Calu3 (cell line): ENCODE results near the gene UBR7. TPM values are rescaled to one million over a fixed set of nuclear protein-coding genes. Genes with fewer than 3 reads are reported as not detected.
A peak's percentile ranks its signal among the peaks of the same experiment; 100 is the strongest.

Experiments
- BruUV-seq: library from RNA; stranded (reverse); fragments of 400-500 nt; replicated peaks from 2 replicates; lab custom pipeline; 2021; lab: Mats Ljungman, UMichigan
- CTCF ChIA-PET: fragments of 300-600 bp; sonication (Branson Sonifier 250); formaldehyde crosslinking; loops from one replicate; lab custom pipeline; 2022; ENCODE audit warnings: antibody characterized with exemption; lab: Charles Lee
- DNase-seq: peaks from one replicate; pipeline ENCODE4 v3.0.0; 2022
- H3K27ac Mint-ChIP-seq: one replicate; pipeline ENCODE4 v1.8.0; 2022; ENCODE audit warnings: mixed read lengths; ENCODE audit not compliant: unreplicated experiment
- H3K27me3 Mint-ChIP-seq: one replicate; pipeline ENCODE4 v1.8.0; 2022; ENCODE audit warnings: mixed read lengths; ENCODE audit not compliant: unreplicated experiment
- H3K36me3 Mint-ChIP-seq: one replicate; pipeline ENCODE4 v1.8.0; 2022; ENCODE audit warnings: mild to moderate bottlenecking, moderate library complexity, mixed read lengths; ENCODE audit not compliant: insufficient read depth, unreplicated experiment
- H3K4me1 Mint-ChIP-seq: one replicate; pipeline ENCODE4 v1.8.0; 2022; ENCODE audit warnings: mild to moderate bottlenecking, low read depth, mixed read lengths; ENCODE audit not compliant: unreplicated experiment
- H3K4me3 Mint-ChIP-seq: one replicate; pipeline ENCODE4 v1.8.0; 2022; ENCODE audit warnings: mild to moderate bottlenecking, low read depth, moderate library complexity, mixed read lengths; ENCODE audit not compliant: unreplicated experiment
- H3K9me3 Mint-ChIP-seq: one replicate; pipeline ENCODE4 v1.8.0; 2022; ENCODE audit warnings: low read depth, mixed read lengths; ENCODE audit not compliant: unreplicated experiment
- CTCF ChIP-seq: fragments of 200-600 bp; IDR thresholded peaks from one replicate; pipeline ENCODE4 v1.8.0; 2022; ENCODE audit warnings: antibody characterized with exemption; ENCODE audit not compliant: unreplicated experiment
- intact Hi-C: fragments of 100-400 bp; cut with micrococcal nuclease; formaldehyde crosslinking; loops from one replicate; pipeline ENCODE4 v1.10.0; 2022; ENCODE audit not compliant: unreplicated experiment
- total RNA-seq: library from RNA; stranded (reverse); gene quantifications from 2 replicates; pipeline ENCODE4 v1.2.3, GENCODE V29; 2022

UBR7 gene
- total RNA-seq, 1 experiment from 2014 or later = 20.3 TPM

DNA sequence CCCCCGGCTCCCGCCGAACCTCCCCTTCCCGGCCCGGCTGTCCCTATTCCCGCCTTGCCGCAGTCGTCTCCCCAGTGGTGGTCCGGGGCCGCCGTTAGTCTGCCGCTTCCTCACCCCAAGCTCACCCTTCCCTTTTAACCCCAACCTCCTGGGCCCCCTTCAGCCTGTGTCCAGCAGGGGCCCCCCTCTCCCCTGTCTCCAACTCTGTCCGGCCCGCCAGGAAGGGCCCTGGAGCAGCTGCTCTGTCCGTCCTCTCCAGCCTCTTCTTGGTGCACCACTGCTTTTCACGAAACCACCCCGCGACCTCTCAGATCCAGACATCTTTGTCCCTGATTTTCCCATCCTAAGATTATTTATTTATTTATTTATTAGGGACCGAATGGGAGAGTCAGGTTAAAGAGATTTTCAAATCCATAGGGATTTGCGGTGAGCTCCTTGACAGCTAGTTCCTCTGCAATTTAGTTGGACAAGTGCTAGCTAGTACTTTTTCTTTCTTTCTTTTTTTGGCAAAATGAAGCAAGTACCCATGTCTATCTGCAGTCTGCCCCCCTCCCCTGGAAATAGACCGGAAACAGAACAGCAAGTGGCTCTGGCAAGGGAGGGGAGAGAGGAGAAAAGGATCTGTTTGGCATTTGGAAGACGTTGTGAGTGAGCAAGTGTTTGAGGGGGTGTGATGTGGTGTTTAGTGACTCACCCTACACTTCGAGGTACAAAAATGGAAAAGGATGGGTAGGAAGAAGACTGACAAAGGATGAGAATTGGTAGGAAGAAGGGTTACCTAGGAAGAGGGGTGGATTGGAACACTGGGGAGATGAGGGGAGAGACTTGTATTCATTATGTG is 632 bp downstream of the UBR7 start:
- H3K9me3 Mint-ChIP-seq = no peaks in the 10 kb centered on the region
- H3K27ac Mint-ChIP-seq = peak overlapping the region; percentile 90
- H3K4me3 Mint-ChIP-seq = peak overlapping the region; percentile 95
- peaks cover 32% of the 10 kb centered on the region for H3K36me3 Mint-ChIP-seq
- TSS peak; percentile 48 for BruUV-seq
- CTCF ChIA-PET = interaction anchor here (0.5 to 2.2 kb wide), 11 partner anchors 11 to 413 kb away, joined by 3 to 11 read pairs (median 4); partner anchors contain the start of genes GOLGA5, LYSET and MOAP1
- H3K27me3 Mint-ChIP-seq = no peaks in the 10 kb centered on the region
- intact Hi-C loops = loop anchor here (5.0 kb wide), 2 partner anchors 95 to 335 kb away; no protein-coding TSS in a partner anchor
- peak; percentile 69 for DNase-seq
- peaks cover 8% of the 10 kb centered on the region for H3K4me1 Mint-ChIP-seq
- peak; percentile 38 for TF ChIP-seq CTCF

- Mint-ChIP-seq H3K27me3 (no peaks in the 10 kb centered on the region), H3K27ac (no peak overlapping the region), H3K9me3 (no peaks in the 10 kb centered on the region), H3K36me3 (peaks cover 13% of the 10 kb centered on the region), H3K4me1 (peaks cover 8% of the 10 kb centered on the region), H3K4me3 (no peak overlapping the region)
- no peak for TF ChIP-seq CTCF
- no peak for DNase-seq
- BruUV-seq = no TSS peak
- intact Hi-C loops = no loop called here
- CTCF ChIA-PET = no interaction called here
Observed at GRCh38 chr14:93212432-93212831, 5.4 kb downstream of the UBR7 start.

- H3K4me1 Mint-ChIP-seq = no peaks in the 10 kb centered on the region
- no peak for TF ChIP-seq CTCF
- no peak overlapping the region for H3K4me3 Mint-ChIP-seq
- DNase-seq = no peak
- no TSS peak for BruUV-seq
- intact Hi-C loops = no loop called here
- no peaks in the 10 kb centered on the region for H3K27me3 Mint-ChIP-seq
- H3K36me3 Mint-ChIP-seq = peaks cover 10% of the 10 kb centered on the region
- no peaks in the 10 kb centered on the region for H3K9me3 Mint-ChIP-seq
- no peak overlapping the region for H3K27ac Mint-ChIP-seq
- CTCF ChIA-PET = no interaction called here
Observed at GRCh38 chr14:93214598-93214997, 7.5 kb downstream of the UBR7 start.

- peak; percentile 50 for DNase-seq
- no peaks in the 10 kb centered on the region for H3K27me3 Mint-ChIP-seq
- peak; percentile 32 for TF ChIP-seq CTCF
- intact Hi-C loops = no loop called here
- H3K36me3 Mint-ChIP-seq = peaks cover 12% of the 10 kb centered on the region
- H3K9me3 Mint-ChIP-seq = no peaks in the 10 kb centered on the region
- no peak overlapping the region for H3K27ac Mint-ChIP-seq
- H3K4me1 Mint-ChIP-seq = no peaks in the 10 kb centered on the region
- CTCF ChIA-PET = interaction anchor here (0.7 to 1.3 kb wide), 9 partner anchors 12 to 338 kb away, joined by 3 to 10 read pairs (median 4); partner anchors contain the start of genes GON7 and UBR7
- no TSS peak for BruUV-seq
- H3K4me3 Mint-ChIP-seq = no peak overlapping the region
Observed at GRCh38 chr14:93219103-93219726, 12.2 kb downstream of the UBR7 start.
